ENCODE results near the gene PGM2. TPM values are rescaled to one million over a fixed set of nuclear protein-coding genes. Genes with fewer than 3 reads are reported as not detected.
A peak's percentile ranks its signal among the peaks of the same experiment; 100 is the strongest.
"Not testable (repeated sequence)": the region's sequence is repeated elsewhere in the genome, so short reads cannot be mapped to it uniquely, and the experiment has no call there.

Gene PGM2
- total RNA-seq, result 10 to 100 TPM; 45.7 to 76.4 (median 65.8) TPM

DNA sequence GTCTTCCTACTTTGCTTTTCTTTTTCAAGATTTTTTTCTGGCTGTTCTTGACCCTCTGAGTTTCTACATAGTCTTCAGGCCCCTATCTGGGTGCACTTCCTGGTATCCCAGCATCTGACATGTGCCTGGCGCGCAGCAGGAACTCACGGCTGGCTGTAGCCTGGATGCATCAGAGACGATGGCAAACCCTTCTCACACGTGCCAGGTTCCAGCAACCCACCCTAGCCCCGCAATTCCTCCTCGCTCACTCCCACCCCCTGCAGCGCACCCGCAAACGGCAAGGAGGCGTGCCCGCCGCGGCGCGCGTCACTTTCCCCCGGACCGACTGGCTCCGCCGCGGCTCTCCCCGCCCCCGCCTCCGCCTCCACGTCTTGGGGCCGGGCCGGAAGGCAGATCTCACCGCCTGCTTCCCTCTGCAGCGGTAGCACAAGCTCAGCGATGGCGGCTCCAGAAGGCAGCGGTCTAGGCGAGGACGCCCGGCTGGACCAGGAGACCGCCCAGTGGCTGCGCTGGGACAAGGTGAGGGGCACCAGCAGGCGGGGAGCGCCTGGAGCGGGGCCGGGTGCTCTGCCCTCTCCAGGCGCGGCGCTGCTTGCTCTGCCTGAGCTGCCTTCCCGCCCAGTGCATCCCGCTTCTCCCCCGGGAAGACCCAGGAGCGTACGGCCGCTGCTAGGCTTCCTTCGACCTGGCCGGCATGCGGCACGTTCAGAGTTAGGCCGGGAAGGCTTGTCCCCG is at the start of gene PGM2:
TSS of gene PGM2 (plus strand) at position 392 of the 735 bp plus-strand sequence. CDS start at position 439, 47 bp downstream.
- H3K27ac ChIP-seq, result peak within 1 kb of the TSS; percentile 79
- TF ChIP-seq POLR2A (IDR thresholded peaks at IDR 0.05) (peak; percentile 44 to 75), CTCF (IDR thresholded peaks at IDR 0.05) (no peak), EP300 (IDR thresholded peaks at IDR 0.05) (no peak), POLR2AphosphoS5 (IDR thresholded peaks at IDR 0.05) (peak in 2 of 3 donors; percentile 52 to 65)
- H3K27me3 ChIP-seq, result no peaks in the 10 kb centered on the region
- WGBS, result under 1% methylated on average over 42 of the region's 57 CpGs
- H3K36me3 ChIP-seq, result peaks cover 4% of the 10 kb centered on the region
- peaks cover 24% of the 10 kb centered on the region for H3K4me1 ChIP-seq
- peak within 1 kb of the TSS; percentile 81 for H3K4me3 ChIP-seq
- peak; percentile 87 to 92 for DNase-seq (ENCODE audit: low spot score in 2 of 2)
- H3K9me3 ChIP-seq, result no peaks in the 10 kb centered on the region

DNA sequence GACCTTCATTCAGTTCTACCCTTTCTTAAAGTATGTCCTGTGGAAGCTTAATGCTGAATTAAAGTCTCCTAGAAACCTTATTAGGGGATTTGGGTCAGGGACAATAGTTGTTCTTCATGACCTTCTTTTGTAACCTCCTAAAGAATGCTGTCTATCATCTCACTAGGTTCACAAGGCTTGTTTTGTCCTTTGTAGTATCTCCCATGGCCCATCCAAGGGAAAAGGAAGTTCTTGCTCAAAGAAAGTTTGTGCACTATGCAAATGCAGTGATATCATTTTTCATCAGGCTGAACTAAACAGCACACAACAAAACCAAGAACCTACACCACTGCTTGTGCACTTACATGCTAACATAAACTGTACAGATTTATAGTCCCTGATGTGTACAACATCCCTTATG is 46.6 kb upstream of the PGM2 start:
- Histone ChIP-seq H3K27ac (no peak overlapping the region), H3K27me3 (no peaks in the 10 kb centered on the region), H3K4me1 (peaks cover 6% of the 10 kb centered on the region), H3K36me3 (no peaks in the 10 kb centered on the region), H3K9me3 (no peaks in the 10 kb centered on the region), H3K4me3 (no peak overlapping the region)
- no peak for DNase-seq (ENCODE audit: low spot score in 2 of 2)
- no peak for TF ChIP-seq EP300 (IDR thresholded peaks at IDR 0.05)
- no peak for TF ChIP-seq POLR2AphosphoS5 (IDR thresholded peaks at IDR 0.05)
- no peak for TF ChIP-seq CTCF (IDR thresholded peaks at IDR 0.05)
- TF ChIP-seq POLR2A (IDR thresholded peaks at IDR 0.05), result no peak

- Histone ChIP-seq H3K27me3 (no peaks in the 10 kb centered on the region), H3K4me1 (peaks cover 6% of the 10 kb centered on the region), H3K4me3 (no peak overlapping the region), H3K27ac (peak overlapping the region; percentile 35), H3K9me3 (no peaks in the 10 kb centered on the region), H3K36me3 (no peaks in the 10 kb centered on the region)
- WGBS, result 44% methylated on average over 4 of the region's 4 CpGs
- TF ChIP-seq POLR2AphosphoS5 (IDR thresholded peaks at IDR 0.05) (no peak), POLR2A (IDR thresholded peaks at IDR 0.05) (no peak), EP300 (IDR thresholded peaks at IDR 0.05) (no peak), CTCF (IDR thresholded peaks at IDR 0.05) (no peak)
- DNase-seq (ENCODE audit: low spot score in 2 of 2), result no peak
Observed at GRCh38 chr4:37780444-37781130, 45.9 kb upstream of the PGM2 start.

DNA sequence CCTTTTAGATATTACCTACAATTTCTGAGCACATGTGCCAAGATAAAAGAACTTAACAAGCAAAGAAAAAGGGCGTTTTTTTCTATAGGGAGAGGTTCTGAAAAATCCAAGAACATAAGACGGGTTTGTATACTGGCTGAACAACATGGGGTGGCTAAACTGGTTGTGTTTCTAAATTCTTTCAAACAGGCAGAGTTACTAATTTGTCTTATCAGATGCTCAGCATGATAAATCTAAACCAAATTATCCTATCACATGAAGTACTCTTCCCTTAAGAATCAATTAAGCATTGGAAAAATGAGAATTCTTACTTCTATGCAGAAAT is 45.4 kb upstream of the PGM2 start:
- no peak for TF ChIP-seq EP300 (IDR thresholded peaks at IDR 0.05)
- Histone ChIP-seq H3K27ac (peak overlapping the region; percentile 35), H3K4me1 (peaks cover 6% of the 10 kb centered on the region), H3K36me3 (no peaks in the 10 kb centered on the region), H3K4me3 (no peak overlapping the region), H3K27me3 (no peaks in the 10 kb centered on the region), H3K9me3 (no peaks in the 10 kb centered on the region)
- WGBS, result 52% methylated on average over 2 of the region's 2 CpGs
- no peak for DNase-seq (ENCODE audit: low spot score in 2 of 2)

GRCh38 chr4:37786267-37786666 is 40.2 kb upstream of the PGM2 start:
- not testable (repeated sequence) for H3K27ac ChIP-seq; DNase-seq (ENCODE audit: low spot score in 2 of 2); H3K9me3 ChIP-seq; H3K4me3 ChIP-seq; H3K27me3 ChIP-seq; H3K36me3 ChIP-seq; H3K4me1 ChIP-seq
- WGBS, result 90% methylated on average over 2 of the region's 2 CpGs

DNA sequence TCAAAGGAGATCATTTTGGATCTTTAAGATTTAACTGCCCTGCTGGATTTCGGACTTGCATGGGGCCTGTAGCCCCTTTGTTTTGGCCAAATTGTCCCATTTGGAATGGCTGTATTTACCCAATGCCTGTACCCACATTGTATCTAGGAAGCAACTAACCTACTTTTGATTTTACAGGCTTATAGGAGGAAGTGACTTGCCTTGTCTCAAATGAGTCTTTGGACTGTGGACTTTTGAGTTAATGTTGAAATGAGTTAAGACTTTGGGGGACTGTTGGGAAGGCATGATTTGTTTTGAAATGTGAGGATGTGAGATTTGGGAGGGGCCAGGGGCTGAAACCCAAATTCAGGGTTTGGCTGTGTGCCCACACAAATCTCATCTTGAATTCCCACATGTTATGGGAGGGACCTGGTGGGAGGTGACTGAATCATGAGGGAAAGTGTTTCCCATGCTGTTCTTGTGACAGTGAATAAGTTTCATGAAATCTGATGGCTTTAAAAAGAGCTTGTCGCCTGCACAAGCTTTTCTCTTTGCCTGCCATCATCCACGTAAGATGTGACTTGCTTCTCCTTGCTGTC is 38.5 kb upstream of the PGM2 start:
- not testable (repeated sequence) for DNase-seq (ENCODE audit: low spot score in 2 of 2); H3K9me3 ChIP-seq; H3K4me1 ChIP-seq; H3K27ac ChIP-seq; H3K36me3 ChIP-seq; H3K27me3 ChIP-seq; H3K4me3 ChIP-seq
- WGBS, result 88% methylated on average over 3 of the region's 3 CpGs

Data from suprapubic skin (tissue), 4 donors.